Esophagus muscularis mucosa (tissue), 3 donors: Measurements from ENCODE around the gene AIDA.

ENCODE experiments used
- CTCF ChIP-seq, 3 experiments: fragments of 200-600 bp in 2 of 3; fragments of 450-650 bp in 1 of 3; sonication (generic) in 2 of 3; IDR thresholded peaks; one replicate each; pipeline ENCODE4 v1.5.1; 2017 to 2019; ENCODE audit warnings: antibody characterized with exemption in 3 of 3, mild to moderate bottlenecking in 2 of 3, moderate library complexity in 1 of 3
- POLR2A ChIP-seq: fragments of 450-650 bp; IDR thresholded peaks from one replicate; pipeline ENCODE4 v1.6.1; 2017; ENCODE audit warnings: antibody characterized with exemption, moderate library complexity, mild to moderate bottlenecking, low read depth
- POLR2AphosphoS5 ChIP-seq, 2 donors: sonication (generic); formaldehyde crosslinking; IDR thresholded peaks; one replicate each; pipeline ENCODE4 v1.6.1; 2017; ENCODE audit warnings: antibody characterized with exemption in 2 of 2

- TF ChIP-seq POLR2AphosphoS5 (IDR thresholded peaks at IDR 0.05) (no peak), POLR2A (no peak), CTCF (IDR thresholded peaks at IDR 0.05) (no peak)
Measured at GRCh38 chr1:222652676-222653075, 59.6 kb downstream of the AIDA start.
